K562 (cell line): ENCODE results near the gene KRTAP1-5. TPM values are rescaled to one million over a fixed set of nuclear protein-coding genes. Genes with fewer than 3 reads are reported as not detected.
A peak's percentile ranks its signal among the peaks of the same experiment; 100 is the strongest.

Source experiments
- ATAC-seq: fragments of 200-7000 bp; cut with Tn5 transposase; 3 replicates; pipeline ENCODE4 v1.9.1; 2020; ENCODE audit warnings: moderate library complexity
- BruUV-seq: library from RNA; stranded (reverse); fragments of 400-500 nt; replicated peaks from 2 replicates; lab custom pipeline; 2021; lab: Mats Ljungman, UMichigan
- CTCF ChIA-PET: fragments of 300-600 bp; formaldehyde crosslinking; extraction: SDS; loops from one replicate; lab custom pipeline; 2021; ENCODE audit warnings: low intra/inter-chr PET ratio; lab: Yijun Ruan, JAX
- POLR2A ChIA-PET: fragments of 300-600, 350-650 bp; sonication (Branson Sonifier 250); formaldehyde crosslinking; extraction: SDS; loops from one replicate; lab custom pipeline; 2021; ENCODE audit warnings: antibody characterized with exemption, inconsistent platforms; lab: Yijun Ruan, JAX
- DNase-seq, 4 experiments: peaks; one replicate each; pipeline versions ENCODE4 v3.0.0 to v3.0.0-alpha.2; 2011 to 2018; ENCODE audit warnings: low spot score in 3 of 4, mixed read lengths in 3 of 4; ENCODE audit errors: extremely low read depth in 1 of 4
- FAIRE-seq: peaks from 2 replicates; lab custom pipeline; 2011; peaks lifted over from hg19 to GRCh38; lab: Jason Lieb, UNC
- H2AFZ ChIP-seq: 2 replicates; pipeline ENCODE4 v1.6.0; 2011; ENCODE audit warnings: low read depth, low read length, control low read depth, inconsistent platforms
- H3K27ac ChIP-seq: fragments of 200-600 bp; 3 replicates; pipeline ENCODE4 v1.8.0; 2011; ENCODE audit warnings: low read depth, mild to moderate bottlenecking, control low read depth, inconsistent platforms, low read length, moderate library complexity, mixed read lengths; ENCODE audit errors: extremely low read depth
- H3K27me3 ChIP-seq, 2 experiments: fragments of 300-600 bp in 1 of 2; 2 replicates in 1 of 2; 3 replicates in 1 of 2; pipeline versions ENCODE4 v1.6.0 to v1.8.0; 2011; ENCODE audit warnings: inconsistent platforms in 2 of 2, low read length in 2 of 2, mild to moderate bottlenecking in 1 of 2, mixed read lengths in 1 of 2, moderate library complexity in 1 of 2; ENCODE audit not compliant: control insufficient read depth in 2 of 2, insufficient read depth in 2 of 2
- H3K36me3 ChIP-seq: fragments of 300-600 bp; 3 replicates; pipeline ENCODE4 v1.8.0; 2011; ENCODE audit warnings: mild to moderate bottlenecking, low read length, inconsistent platforms; ENCODE audit not compliant: control insufficient read depth, insufficient read depth
- H3K4me1 ChIP-seq, 2 experiments: fragments of 200-600 bp in 1 of 2; replicated peaks in 1 of 2; 2 replicates in 1 of 2; 3 replicates in 1 of 2; pipeline versions ENCODE4 v1.5.1 to v1.8.0; 2011; ENCODE audit warnings: inconsistent platforms in 2 of 2, low read length in 2 of 2, mild to moderate bottlenecking in 1 of 2, mixed read lengths in 1 of 2, moderate library complexity in 1 of 2; ENCODE audit not compliant: control insufficient read depth in 2 of 2, insufficient read depth in 2 of 2
- H3K4me2 ChIP-seq: 2 replicates; pipeline ENCODE4 v1.6.1; 2011; ENCODE audit warnings: low read length, control low read depth, inconsistent platforms, mixed read lengths; ENCODE audit not compliant: insufficient read depth
- H3K4me3 ChIP-seq: fragments of 200-600 bp; sonication (generic), shearing (Covaris generic); 2 replicates; pipeline ENCODE4 v1.5.1; 2016; ENCODE audit warnings: control low read depth, inconsistent platforms
- H3K79me2 ChIP-seq: fragments of 200-600 bp; 3 replicates; pipeline ENCODE4 v1.8.0; 2011; ENCODE audit warnings: low read length, inconsistent platforms; ENCODE audit not compliant: control insufficient read depth, insufficient read depth
- H3K9ac ChIP-seq, 2 experiments: 2 replicates each; pipeline versions ENCODE4 v1.6.0 to v1.6.1; 2011; ENCODE audit warnings: low read depth in 2 of 2, low read length in 2 of 2, control low read depth in 1 of 2, inconsistent platforms in 1 of 2, mild to moderate bottlenecking in 1 of 2, mixed read lengths in 1 of 2; ENCODE audit not compliant: insufficient read depth in 1 of 2
- H3K9me1 ChIP-seq: one replicate; pipeline ENCODE4 v1.6.0; 2011; ENCODE audit warnings: inconsistent platforms, mild to moderate bottlenecking, low read length, moderate library complexity; ENCODE audit not compliant: control insufficient read depth, insufficient read depth
- H3K9me3 ChIP-seq: replicated peaks from 2 replicates; pipeline ENCODE4 v1.5.1; 2011; ENCODE audit warnings: low read depth, low read length, inconsistent platforms; ENCODE audit not compliant: control insufficient read depth, insufficient read depth
- H4K20me1 ChIP-seq: replicated peaks from 2 replicates; pipeline ENCODE4 v1.6.1; 2011; ENCODE audit warnings: low read length, inconsistent platforms, mixed read lengths; ENCODE audit not compliant: control insufficient read depth, insufficient read depth
- CTCFL ChIP-seq: IDR thresholded peaks from 2 replicates; pipeline ENCODE4 v1.6.1; 2011; ENCODE audit warnings: borderline replicate concordance, low read depth, mild to moderate bottlenecking, moderate library complexity, low read length; ENCODE audit not compliant: insufficient read depth, poor library complexity, severe bottlenecking
- MYBL2 ChIP-seq, 2 experiments: fragments of 450-650 bp in 1 of 2; sonication (generic) in 1 of 2; formaldehyde crosslinking in 1 of 2; IDR thresholded peaks; 2 replicates each; pipeline versions ENCODE4 v1.6.1 to v1.8.1; 2017 to 2022; ENCODE audit warnings: borderline replicate concordance in 1 of 2, inconsistent platforms in 1 of 2, low read depth in 1 of 2, mild to moderate bottlenecking in 1 of 2, missing genetic modification reagents in 1 of 2, moderate library complexity in 1 of 2
- PCBP1 ChIP-seq: fragments of 200-400 bp; formaldehyde crosslinking; IDR thresholded peaks from 2 replicates; pipeline ENCODE4 v1.6.1; 2018; ENCODE audit warnings: mild to moderate bottlenecking, low read depth, low read length; ENCODE audit not compliant: poor library complexity, severe bottlenecking
- SAP30 ChIP-seq: fragments of 200-600 bp; sonication (generic); IDR thresholded peaks from 2 replicates; pipeline ENCODE4 v1.6.1; 2012; ENCODE audit warnings: borderline replicate concordance, low read depth, mild to moderate bottlenecking, moderate library complexity, low read length, control low read depth, inconsistent platforms; ENCODE audit not compliant: insufficient read depth, poor library complexity, severe bottlenecking
- ZFP1 ChIP-seq: fragments of 450-650 bp; formaldehyde crosslinking; IDR thresholded peaks from 2 replicates; pipeline ENCODE4 v1.4.0; 2020; ENCODE audit warnings: mild to moderate bottlenecking, mixed read lengths
- ZNF609 ChIP-seq: sonication (generic); formaldehyde crosslinking; IDR thresholded peaks from 2 replicates; pipeline ENCODE4 v1.8.1; 2023; ENCODE audit warnings: missing genetic modification reagents, mild to moderate bottlenecking, borderline replicate concordance
- WGBS: fragments of 100-300 bp; shearing (Covaris generic); methylation state at CpG from one replicate; pipeline ENCODE4 v1.1.6; 2016; ENCODE audit warnings: low coverage, mixed read lengths; ENCODE audit not compliant: insufficient coverage; ENCODE audit errors: missing lambda C conversion rate; 5-methylcytosine and 5-hydroxymethylcytosine counted together
- in situ Hi-C: fragments of 300-500 bp; cut with MboI; formaldehyde crosslinking; loops from 4 replicates; pipeline ENCODE4 v1.15.0; 2018; ENCODE audit warnings: inconsistent platforms, mixed read lengths
- intact Hi-C: fragments of 100-400 bp; cut with micrococcal nuclease; formaldehyde crosslinking; loops from 2 replicates; pipeline ENCODE4 v1.14.2; 2022
- polyA plus RNA-seq, 8 experiments: library from polyadenylated mRNA; depleted of rRNA in 4 of 8; stranded (reverse) in 5 of 8; unstranded in 3 of 8; fragments of >200 nt; fragmentation: Nextera tagmentation in 2 of 8; fragmentation: Illumina TruSeq in 1 of 8; extraction: Ambion mirVana in 2 of 8; extraction: Trizol in 1 of 8; gene quantifications; 2 replicates each; pipeline versions ENCODE4 v1.2.1 to v1.2.3, GENCODE V29; 2011 to 2014; ENCODE audit warnings: inconsistent platforms in 1 of 8, missing spikeins in 1 of 8
- total RNA-seq, 7 experiments: library from RNA; depleted of rRNA in 6 of 7; stranded (reverse); fragments of >200 nt in 6 of 7; fragmentation: Illumina TruSeq in 2 of 7; extraction: Trizol in 2 of 7; gene quantifications; 2 replicates each; pipeline versions ENCODE4 v1.2.1 to v1.2.3, GENCODE V29; 2011 to 2021; ENCODE audit warnings: low replicate concordance in 1 of 7

Gene KRTAP1-5
- total and polyA plus RNA-seq, 9 of the 15 experiments (the other 6 are each of a cell fraction or from before 2014, with no cell fraction given): not detected

- no peaks in the 10 kb centered on the region for H4K20me1 ChIP-seq
- no peak overlapping the region for H3K4me3 ChIP-seq
- DNase-seq (no peak), FAIRE-seq (no peak)
- intact Hi-C loops: no loop called here
- no peak overlapping the region for H3K27ac ChIP-seq
- TF ChIP-seq MYBL2 (IDR thresholded peaks at IDR 0.05; ENCODE audit: low read depth) (no peak), MYBL2 (CRISPR knock-in tag; IDR thresholded peaks at IDR 0.05; ENCODE audit: borderline replicate concordance) (no peak), SAP30 (no peak), PCBP1 (no peak), ZNF609 (CRISPR knock-in tag) (no peak), ZFP1 (CRISPR knock-in tag) (peak; percentile 65; the same call in 1 of the 2 replicates), CTCFL (no peak)
- TF ChIP-seq, all 486 proteins: peak for 1
- no peak overlapping the region for H2AFZ ChIP-seq
- no peaks in the 10 kb centered on the region for H3K36me3 ChIP-seq
- 5% methylated on average over 1 of the region's 1 CpG for WGBS
- peaks cover 0 to 2% of the 10 kb centered on the region in 2 experiments; a peak in 2 of 5 replicates for H3K27me3 ChIP-seq
- no peak overlapping the region for H3K9ac ChIP-seq
- no TSS peak for BruUV-seq
- POLR2A ChIA-PET: no interaction called here
- in situ Hi-C loops: no loop called here
- H3K4me2 ChIP-seq: no peak overlapping the region
- H3K79me2 ChIP-seq: no peaks in the 10 kb centered on the region
- CTCF ChIA-PET: no interaction called here
- no peaks in the 10 kb centered on the region for H3K9me1 ChIP-seq
- no peaks in the 10 kb centered on the region for H3K4me1 ChIP-seq
- no peak for ATAC-seq
- H3K9me3 ChIP-seq: no peaks in the 10 kb centered on the region; the same call in 1 of the 2 replicates
Measured at GRCh38 chr17:41042953-41043352, 15.9 kb upstream of the KRTAP1-5 start.
